HepG2 (cell line): ENCODE measurements around the gene ZSWIM6.

ENCODE experiments used
- ARHGAP35 ChIP-seq: sonication (generic); formaldehyde crosslinking; IDR thresholded peaks from 2 replicates; pipeline ENCODE4 v1.9.0; 2022; ENCODE audit warnings: mild to moderate bottlenecking, inconsistent platforms, moderate library complexity, missing genetic modification reagents, borderline replicate concordance
- CEBPZ ChIP-seq: IDR thresholded peaks from 2 replicates; pipeline ENCODE4 v1.6.1; 2012; ENCODE audit warnings: low read length, improper control_type of control experiment
- CTCF ChIP-seq: sonication (generic); formaldehyde crosslinking; IDR thresholded peaks from 2 replicates; pipeline ENCODE4 v1.5.0; 2020; ENCODE audit warnings: mild to moderate bottlenecking, missing genetic modification reagents, moderate library complexity
- EZH2 ChIP-seq: conservative IDR thresholded peaks from 2 replicates; pipeline ENCODE4 v1.6.1; 2012; ENCODE audit warnings: mild to moderate bottlenecking, low read depth, low read length, moderate library complexity
- MYC ChIP-seq: sonication (generic); formaldehyde crosslinking; IDR thresholded peaks from 2 replicates; pipeline ENCODE4 v1.9.0; 2021; ENCODE audit warnings: missing genetic modification reagents, borderline replicate concordance
- RAD21 ChIP-seq: fragments of 450-650 bp; formaldehyde crosslinking; IDR thresholded peaks from 2 replicates; pipeline ENCODE4 v1.5.0; 2020; ENCODE audit warnings: mild to moderate bottlenecking
- ZNF44 ChIP-seq: sonication (generic); formaldehyde crosslinking; IDR thresholded peaks from 2 replicates; pipeline ENCODE4 v1.5.1; 2020; ENCODE audit warnings: mild to moderate bottlenecking, missing genetic modification reagents

- no peak for TF ChIP-seq EZH2
- TF ChIP-seq ARHGAP35 (CRISPR knock-in tag), result no peak
- no peak for TF ChIP-seq RAD21
- TF ChIP-seq CEBPZ, result no peak
- TF ChIP-seq MYC (CRISPR knock-in tag), result no peak
- no peak for TF ChIP-seq CTCF (CRISPR knock-in tag)
- no peak for TF ChIP-seq ZNF44 (CRISPR knock-in tag)
Observed at GRCh38 chr5:61402970-61403900, 71.2 kb downstream of the ZSWIM6 start.
